MM.1S (cell line): ENCODE results near the gene CNTNAP2.

Experiments
- CTCF ChIP-seq: fragments of 300-600 bp; sonication (generic); IDR thresholded peaks from 2 replicates; pipeline ENCODE4 v1.5.1; 2016; ENCODE audit warnings: antibody characterized with exemption, low read length, mixed read lengths
- EZH2 ChIP-seq: fragments of 300-600 bp; sonication (generic); optimal IDR thresholded peaks from 2 replicates; pipeline ENCODE3; 2017; ENCODE audit warnings: low read depth, mild to moderate bottlenecking, antibody characterized with exemption, low read length, mixed read lengths

GRCh38 chr7:147595042-147595441, 1478.4 kb downstream of the CNTNAP2 start:
- no peak for TF ChIP-seq CTCF
- no peak for TF ChIP-seq EZH2
